Activated naive CD4-positive, alpha-beta T cell (primary cell): Measurements from ENCODE around the gene MRPS12.

Experiments used
- DNase-seq, 4 experiments: peaks; one replicate each; lab custom pipeline; 2025; lab: John Stamatoyannopoulos, UW

The MRPS12 gene

GRCh38 chr19:38975214-38975860 is 44.6 kb downstream of the MRPS12 start, which contains the start of gene FBXO17:
FBXO17 (minus strand) TSS chr19:38975742; CDS start chr19:38950319, 25,423 bp downstream.
- no peak for DNase-seq

GRCh38 chr19:38975861-38976271 is 45.1 kb downstream of the MRPS12 start:
- no peak for DNase-seq

- DNase-seq = no peak
Measured at GRCh38 chr19:38977445-38978325, 46.9 kb downstream of the MRPS12 start.

GRCh38 chr19:38978326-38978689 is 47.6 kb downstream of the MRPS12 start:
- DNase-seq = no peak

- no peak for DNase-seq
Measured at GRCh38 chr19:38979812-38980211, 49.1 kb downstream of the MRPS12 start.

GRCh38 chr19:38980583-38981374 is 50.0 kb downstream of the MRPS12 start:
- DNase-seq = no peak
